Adrenal gland (tissue), 5 donors: Measurements from ENCODE around the gene TDRD1.

ENCODE experiments used
- CTCF ChIP-seq, 6 experiments: fragments of 450-650 bp in 4 of 6; fragments of 200-600 bp in 2 of 6; sonication (generic) in 1 of 6; IDR thresholded peaks; 1 replicate in 5 of 6; 2 replicates in 1 of 6; pipeline versions ENCODE4 v1.5.1 to v1.8.0; 2016 to 2021; ENCODE audit warnings: antibody characterized with exemption in 6 of 6, mild to moderate bottlenecking in 2 of 6, moderate library complexity in 1 of 6
- POLR2A ChIP-seq, 2 donors: fragments of 450-650 bp; IDR thresholded peaks; one replicate each; pipeline ENCODE4 v1.6.1; 2017; ENCODE audit warnings: antibody characterized with exemption in 2 of 2, mild to moderate bottlenecking in 2 of 2, moderate library complexity in 1 of 2
- donor health status: DM: no; HTN: no; CAD: no.

DNA sequence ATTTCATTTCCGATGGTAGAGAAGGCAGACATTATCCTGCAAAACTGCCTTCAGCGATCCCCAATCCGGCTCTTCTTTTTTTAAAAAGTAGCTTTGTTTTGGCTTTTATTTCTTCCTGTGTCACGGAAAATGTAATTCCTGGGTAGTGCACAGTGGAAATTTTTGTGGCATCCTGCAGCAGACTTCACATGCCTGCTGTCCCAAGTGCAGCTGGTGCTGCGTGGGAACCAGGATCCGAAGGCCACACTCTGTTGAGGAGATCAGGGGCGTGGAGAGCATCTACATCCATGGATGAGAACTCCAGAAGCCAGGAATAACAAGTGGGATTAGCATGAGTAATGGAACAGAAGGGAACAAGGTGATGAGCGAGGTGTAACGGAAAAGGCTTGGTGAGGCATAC, 64.5 kb downstream of the TDRD1 start:
- TF ChIP-seq CTCF (IDR thresholded peaks at IDR 0.05) = no peak
- TF ChIP-seq POLR2A (IDR thresholded peaks at IDR 0.05) = no peak
